ENCODE measurements around the gene HBQ1. TPM values are rescaled to one million over a fixed set of nuclear protein-coding genes. Genes with fewer than 3 reads are reported as not detected.
A peak's percentile ranks its signal among the peaks of the same experiment; 100 is the strongest.

HBQ1 gene
- total RNA-seq, 1 experiment from 2014 or later: 7.0 TPM

DNA sequence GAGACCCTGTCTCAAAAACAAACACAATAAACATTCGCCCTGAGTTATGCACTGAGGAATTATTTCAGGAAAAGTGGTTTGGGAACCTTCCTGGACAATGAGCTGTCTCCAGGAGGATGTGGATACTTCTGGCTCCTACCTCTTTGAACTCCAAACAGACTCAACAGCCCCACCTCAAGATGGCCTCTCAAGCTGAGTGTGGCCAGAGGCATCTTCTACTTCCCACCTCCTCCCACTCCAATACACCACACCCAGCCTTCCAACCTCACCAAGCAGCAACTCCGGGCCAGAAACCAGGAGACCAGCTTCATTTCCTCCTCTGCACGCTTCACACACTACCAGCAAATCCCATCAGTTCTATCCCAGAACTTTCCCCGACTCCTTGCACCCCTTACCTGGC lies 11.6 kb downstream of the HBQ1 start:
- no peaks in the 10 kb centered on the region for H3K4me1 ChIP-seq
- no peaks in the 10 kb centered on the region for H3K9me3 ChIP-seq
- CTCF ChIA-PET: interaction anchor here (0.6 kb wide), 1 partner anchor 170 kb away, joined by 3 read pairs; no protein-coding TSS in a partner anchor
- H3K4me3 ChIP-seq (ENCODE audit: low read depth, low read length): no peak overlapping the region
- H3K27me3 Mint-ChIP-seq (ENCODE audit: insufficient read depth, unreplicated experiment): no peaks in the 10 kb centered on the region
- intact Hi-C loops (cut with micrococcal nuclease; ENCODE audit: unreplicated experiment): no loop called here
- peaks cover 7% of the 10 kb centered on the region for H3K36me3 ChIP-seq (ENCODE audit: control insufficient read depth, insufficient read depth, low read length)
- BruUV-seq (replicated peaks): no TSS peak
- H3K27ac Mint-ChIP-seq (ENCODE audit: unreplicated experiment): peak overlapping the region; percentile 15
- DNase-seq: no peak
- POLR2A ChIA-PET: interaction anchor here (0.5 kb wide), 1 partner anchor 161 kb away, joined by 4 read pairs; no protein-coding TSS in a partner anchor
- no peak for TF ChIP-seq CTCF (IDR thresholded peaks at IDR 0.05; ENCODE audit: insufficient read depth in 1 of 2, low read depth in 1 of 2, low read length in 1 of 2, severe bottlenecking in 1 of 2, unreplicated experiment in 1 of 2)
- H3K36me3 Mint-ChIP-seq (ENCODE audit: insufficient read depth, unreplicated experiment): peaks cover 96% of the 10 kb centered on the region
- H3K9me3 Mint-ChIP-seq (ENCODE audit: unreplicated experiment): no peaks in the 10 kb centered on the region
- no peaks in the 10 kb centered on the region for H3K4me1 Mint-ChIP-seq (ENCODE audit: low read depth, unreplicated experiment)
- H3K4me3 Mint-ChIP-seq (ENCODE audit: unreplicated experiment): peak overlapping the region; percentile 41
- no peaks in the 10 kb centered on the region for H3K27me3 ChIP-seq (replicated peaks; ENCODE audit: control insufficient read depth, insufficient read depth, low read length)

DNA sequence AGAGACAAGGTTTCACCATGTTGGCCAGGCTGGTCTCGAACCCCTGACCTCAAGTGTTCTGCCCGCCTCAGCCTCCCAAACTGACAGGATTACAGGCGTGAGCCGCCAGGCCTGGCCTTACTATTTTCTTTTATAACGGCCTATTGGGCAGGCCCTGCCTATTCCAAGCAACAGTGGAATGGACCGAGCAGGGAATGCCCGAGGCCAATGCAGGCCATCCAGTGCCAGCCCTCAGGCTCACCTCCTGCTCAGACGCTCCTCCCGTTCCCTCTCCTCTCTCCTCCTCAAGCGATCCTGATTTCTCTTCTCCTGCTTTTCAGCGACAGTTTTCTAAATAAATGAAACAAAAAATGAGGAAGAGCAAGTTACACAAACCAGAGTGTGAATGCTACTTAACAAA lies 12.4 kb downstream of the HBQ1 start:
- no peaks in the 10 kb centered on the region for H3K9me3 ChIP-seq
- Mint-ChIP-seq H3K36me3 (ENCODE audit: insufficient read depth, unreplicated experiment) (peaks cover 96% of the 10 kb centered on the region), H3K4me1 (ENCODE audit: low read depth, unreplicated experiment) (no peaks in the 10 kb centered on the region), H3K9me3 (ENCODE audit: unreplicated experiment) (no peaks in the 10 kb centered on the region), H3K27me3 (ENCODE audit: insufficient read depth, unreplicated experiment) (no peaks in the 10 kb centered on the region), H3K27ac (ENCODE audit: unreplicated experiment) (no peak overlapping the region), H3K4me3 (ENCODE audit: unreplicated experiment) (no peak overlapping the region)
- peaks cover 2% of the 10 kb centered on the region for H3K36me3 ChIP-seq (ENCODE audit: control insufficient read depth, insufficient read depth, low read length)
- no TSS peak for BruUV-seq (replicated peaks)
- no peak for TF ChIP-seq CTCF (IDR thresholded peaks at IDR 0.05; ENCODE audit: insufficient read depth in 1 of 2, low read depth in 1 of 2, low read length in 1 of 2, severe bottlenecking in 1 of 2, unreplicated experiment in 1 of 2)
- no peak for DNase-seq
- CTCF ChIA-PET: interaction anchor here (0.6 kb wide), 1 partner anchor 87 kb away, joined by 3 read pairs; no protein-coding TSS in a partner anchor
- H3K4me1 ChIP-seq: no peaks in the 10 kb centered on the region
- H3K27me3 ChIP-seq (replicated peaks; ENCODE audit: control insufficient read depth, insufficient read depth, low read length): no peaks in the 10 kb centered on the region
- POLR2A ChIA-PET: no interaction called here
- no peak overlapping the region for H3K4me3 ChIP-seq (ENCODE audit: low read depth, low read length)
- intact Hi-C loops (cut with micrococcal nuclease; ENCODE audit: unreplicated experiment): no loop called here

DNA sequence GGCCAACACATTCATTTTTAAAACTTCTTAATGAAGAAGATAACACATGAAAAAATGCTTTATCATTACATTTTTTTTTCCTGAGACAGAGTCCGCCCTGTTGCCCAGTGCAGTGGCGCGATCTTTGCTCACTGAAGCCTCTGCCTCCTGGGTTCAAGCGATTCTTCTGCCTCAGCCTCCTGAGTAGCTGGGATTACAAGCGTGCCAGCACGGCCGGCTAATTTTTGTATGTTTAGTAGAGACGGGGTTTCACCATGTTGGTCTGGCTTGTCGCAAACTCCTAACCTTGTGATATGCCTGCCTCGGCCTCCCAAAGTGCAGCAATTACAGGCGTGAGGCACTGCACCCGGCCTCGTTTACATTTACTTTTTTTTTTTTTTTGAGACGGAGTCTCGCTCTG lies 13.2 kb downstream of the HBQ1 start:
- ChIA-PET POLR2A (no interaction called here), CTCF (no interaction called here)
- no peak for TF ChIP-seq CTCF (IDR thresholded peaks at IDR 0.05; ENCODE audit: insufficient read depth in 1 of 2, low read depth in 1 of 2, low read length in 1 of 2, severe bottlenecking in 1 of 2, unreplicated experiment in 1 of 2)
- Histone ChIP-seq H3K4me1 (no peaks in the 10 kb centered on the region), H3K36me3 (ENCODE audit: control insufficient read depth, insufficient read depth, low read length) (peaks cover 2% of the 10 kb centered on the region), H3K4me3 (ENCODE audit: low read depth, low read length) (no peak overlapping the region), H3K27me3 (replicated peaks; ENCODE audit: control insufficient read depth, insufficient read depth, low read length) (no peaks in the 10 kb centered on the region), H3K9me3 (no peaks in the 10 kb centered on the region)
- no TSS peak for BruUV-seq (replicated peaks)
- Mint-ChIP-seq H3K9me3 (ENCODE audit: unreplicated experiment) (no peaks in the 10 kb centered on the region), H3K27me3 (ENCODE audit: insufficient read depth, unreplicated experiment) (no peaks in the 10 kb centered on the region), H3K4me3 (ENCODE audit: unreplicated experiment) (no peak overlapping the region), H3K4me1 (ENCODE audit: low read depth, unreplicated experiment) (no peaks in the 10 kb centered on the region), H3K36me3 (ENCODE audit: insufficient read depth, unreplicated experiment) (peaks cover 96% of the 10 kb centered on the region), H3K27ac (ENCODE audit: unreplicated experiment) (no peak overlapping the region)
- intact Hi-C loops (cut with micrococcal nuclease; ENCODE audit: unreplicated experiment): no loop called here
- no peak for DNase-seq

All from Caco-2 (cell line).